GM21619 (cell line): Measurements from ENCODE around the gene TRABD.

Experiments used
- ATAC-seq: cut with Tn5 transposase; IDR thresholded peaks from one replicate; pipeline ENCODE4 v1.9.1; 2021; ENCODE audit not compliant: unreplicated experiment

Gene TRABD

DNA sequence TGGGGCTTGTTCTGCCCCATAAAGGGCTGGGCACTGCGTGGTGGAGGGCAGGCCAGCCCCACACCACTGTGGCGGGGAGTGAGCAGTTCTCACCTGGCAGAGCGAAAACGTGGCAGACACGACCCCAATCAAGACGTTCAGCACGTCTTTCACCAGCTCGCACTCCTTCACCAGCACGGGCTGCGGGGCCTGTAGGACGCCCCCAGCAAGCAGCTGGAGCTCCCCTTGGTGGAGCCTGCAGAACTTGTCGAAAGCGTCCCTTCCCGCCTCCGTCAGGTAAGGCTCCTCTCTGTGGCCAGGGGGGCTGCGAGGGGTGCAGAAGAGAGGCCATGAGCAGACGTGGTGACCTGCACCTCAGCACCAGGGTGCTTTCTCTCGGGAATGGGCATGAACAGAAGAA is 47.5 kb downstream of the TRABD start:
- no peak for ATAC-seq

DNA sequence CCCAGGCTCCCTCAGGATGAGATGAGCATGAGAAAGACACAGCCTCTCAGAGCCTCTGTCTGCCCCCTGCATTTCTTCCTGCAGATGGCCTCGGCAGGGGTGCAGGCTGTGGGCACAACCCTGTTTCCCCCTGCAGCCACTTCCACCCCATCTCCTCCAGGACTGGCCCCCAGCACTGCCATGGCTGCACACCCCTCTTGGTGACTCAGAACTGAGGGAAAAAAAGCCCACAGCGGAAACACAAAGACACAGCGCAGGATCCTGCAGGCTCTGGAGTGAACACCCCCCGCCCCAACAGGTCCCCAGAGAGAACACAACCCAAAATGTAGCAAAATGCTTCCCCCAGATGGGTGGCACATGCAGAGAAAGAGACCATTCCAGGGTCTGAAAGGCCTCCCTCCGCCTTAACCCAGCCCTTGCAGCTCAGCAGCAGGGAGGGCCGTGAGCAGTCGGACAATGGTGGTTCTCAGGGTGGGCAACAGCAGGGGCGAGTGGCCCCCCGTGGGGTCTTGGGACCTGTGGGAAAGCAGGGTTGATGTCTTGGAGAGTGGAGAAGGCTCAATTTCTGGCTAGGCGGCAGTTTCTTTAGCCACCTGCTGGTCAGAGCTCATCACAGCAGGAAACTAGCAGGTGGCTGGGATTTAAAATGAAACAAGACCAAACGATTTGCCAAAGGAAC is 51.2 kb downstream of the TRABD start:
- ATAC-seq: no peak

- no peak for ATAC-seq
Observed at GRCh38 chr22:50238755-50239154, 53.0 kb downstream of the TRABD start.

DNA sequence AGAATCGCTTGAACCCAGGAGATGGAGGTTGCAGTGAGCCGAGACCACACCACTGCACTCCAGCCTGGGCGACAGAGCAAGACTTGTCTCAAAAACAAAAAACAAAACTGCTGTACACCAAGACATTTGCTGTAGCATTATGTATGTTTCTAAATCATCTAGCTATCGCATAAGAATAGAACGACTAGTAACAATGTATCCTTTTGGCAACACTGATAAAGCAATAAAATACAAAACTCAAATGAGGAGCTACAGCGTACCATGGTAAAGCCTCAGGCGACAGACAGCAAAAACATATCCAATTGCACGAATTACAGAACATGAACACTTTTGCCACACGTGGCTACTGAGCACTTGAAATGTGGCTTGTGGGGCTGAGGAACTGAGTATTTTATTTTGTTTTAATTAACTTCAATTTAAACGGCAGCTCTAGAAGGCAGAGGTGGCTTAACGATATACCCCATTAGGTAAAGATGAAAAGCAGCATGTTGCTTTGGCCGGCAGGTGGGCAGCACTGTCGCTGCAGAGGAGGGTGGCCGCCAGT is 56.8 kb downstream of the TRABD start:
- no peak for ATAC-seq

GRCh38 chr22:50243685-50244419 is 58.1 kb downstream of the TRABD start:
- no peak for ATAC-seq

DNA sequence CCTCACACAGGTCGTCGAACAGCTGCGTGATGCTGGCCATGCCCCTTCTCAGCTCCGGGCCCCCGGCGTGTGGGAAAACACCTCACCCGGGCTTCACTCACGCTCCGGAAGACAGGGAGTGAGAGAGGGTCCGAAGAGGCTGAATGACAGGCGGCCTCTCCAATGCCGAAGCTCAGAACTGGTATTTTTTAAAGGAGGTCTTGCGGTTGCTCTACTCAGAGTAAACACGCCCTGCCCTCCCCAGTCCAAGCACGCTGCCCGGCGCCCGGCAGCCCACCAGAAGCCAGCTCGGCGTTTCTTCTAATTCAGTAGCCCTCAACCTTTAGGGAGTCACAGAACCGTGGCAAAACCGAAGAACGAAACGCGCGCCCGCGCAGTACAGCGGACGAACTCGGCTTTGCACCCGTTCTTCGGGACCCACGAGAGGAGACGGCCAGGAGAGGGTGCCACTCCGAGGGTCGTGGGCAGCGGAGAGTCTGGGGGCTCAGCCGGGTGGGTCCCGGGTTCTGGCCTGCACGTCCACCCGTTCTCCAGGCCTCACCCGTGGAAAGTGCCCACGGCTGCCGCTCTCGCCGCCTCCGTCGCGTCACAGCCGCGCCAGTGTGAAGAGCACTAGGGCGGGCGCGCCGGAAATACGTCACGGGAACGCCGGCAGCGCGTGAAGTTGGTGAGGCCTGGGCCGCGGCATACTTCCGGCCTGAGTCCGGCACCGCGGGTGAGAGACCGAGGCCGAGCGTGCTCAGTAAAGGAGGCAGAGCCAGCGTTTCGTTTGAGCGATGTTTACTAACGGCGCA is 58.9 kb downstream of the TRABD start, which contains the start of gene TUBGCP6:
TUBGCP6 (minus strand) TSS at position 604 of the 794 bp plus-strand sequence; CDS start at position 40, 564 bp downstream.
- peak; percentile 58 for ATAC-seq

DNA sequence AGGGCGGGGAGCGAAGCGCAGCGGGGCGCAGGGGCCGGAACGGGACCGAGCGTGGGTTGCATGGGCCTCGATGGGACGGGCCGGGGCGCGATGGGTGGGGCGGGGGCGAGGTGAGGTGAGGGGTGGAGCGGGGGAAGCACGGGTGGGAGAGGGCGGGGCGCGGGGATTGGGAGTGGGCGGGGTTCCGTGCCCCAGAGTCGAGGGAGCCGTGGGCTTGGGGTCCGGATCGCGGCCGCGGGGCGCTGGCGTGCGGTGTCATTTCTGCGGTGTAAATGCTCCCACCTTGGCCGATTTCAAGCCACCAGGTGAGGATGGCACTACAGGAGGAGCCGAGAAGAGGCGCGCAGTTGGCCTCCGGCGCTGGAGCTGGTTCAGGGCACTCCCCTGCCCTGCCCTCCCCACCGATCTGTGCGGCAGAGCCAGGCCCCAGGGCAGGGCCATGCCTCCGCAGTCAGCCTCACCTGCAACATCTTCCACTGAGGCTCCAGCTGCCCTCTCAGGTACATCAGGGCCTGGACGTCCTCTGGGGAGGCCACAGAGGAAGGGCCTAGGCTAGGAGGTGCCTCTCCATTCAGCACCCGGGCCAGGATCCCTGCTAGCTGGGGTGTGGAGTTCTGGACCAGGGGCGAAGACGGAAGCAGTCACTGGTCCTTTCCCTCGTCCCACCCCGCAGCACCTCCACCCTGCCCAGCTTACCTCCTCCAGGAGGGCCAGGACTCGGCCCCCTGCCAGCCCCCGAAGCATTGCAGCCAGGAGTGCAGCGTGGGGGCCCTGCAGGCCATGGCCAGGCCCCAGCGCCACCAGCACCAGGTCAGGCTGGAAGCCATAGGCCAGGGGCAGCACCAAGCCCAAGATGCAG is 59.7 kb downstream of the TRABD start:
- ATAC-seq: peak; percentile 2

GRCh38 chr22:50246242-50247175 is 60.8 kb downstream of the TRABD start:
- ATAC-seq: no peak

- no peak for ATAC-seq
Observed at GRCh38 chr22:50247748-50248147, 62.0 kb downstream of the TRABD start.

- no peak for ATAC-seq
Observed at GRCh38 chr22:50248196-50249081, 62.7 kb downstream of the TRABD start.
